HG03342 (cell line): ENCODE measurements around the gene ZNF175.
"Not testable (repeated sequence)": the region's sequence is repeated elsewhere in the genome, so short reads cannot be mapped to it uniquely, and the experiment has no call there.

ENCODE experiments used
- ATAC-seq: cut with Tn5 transposase; IDR thresholded peaks from one replicate; pipeline ENCODE4 v1.9.1; 2021; ENCODE audit warnings: mild to moderate bottlenecking, moderate library complexity; ENCODE audit not compliant: unreplicated experiment

ZNF175 gene

GRCh38 chr19:51626675-51627074, 55.6 kb downstream of the ZNF175 start:
- no peak for ATAC-seq

DNA sequence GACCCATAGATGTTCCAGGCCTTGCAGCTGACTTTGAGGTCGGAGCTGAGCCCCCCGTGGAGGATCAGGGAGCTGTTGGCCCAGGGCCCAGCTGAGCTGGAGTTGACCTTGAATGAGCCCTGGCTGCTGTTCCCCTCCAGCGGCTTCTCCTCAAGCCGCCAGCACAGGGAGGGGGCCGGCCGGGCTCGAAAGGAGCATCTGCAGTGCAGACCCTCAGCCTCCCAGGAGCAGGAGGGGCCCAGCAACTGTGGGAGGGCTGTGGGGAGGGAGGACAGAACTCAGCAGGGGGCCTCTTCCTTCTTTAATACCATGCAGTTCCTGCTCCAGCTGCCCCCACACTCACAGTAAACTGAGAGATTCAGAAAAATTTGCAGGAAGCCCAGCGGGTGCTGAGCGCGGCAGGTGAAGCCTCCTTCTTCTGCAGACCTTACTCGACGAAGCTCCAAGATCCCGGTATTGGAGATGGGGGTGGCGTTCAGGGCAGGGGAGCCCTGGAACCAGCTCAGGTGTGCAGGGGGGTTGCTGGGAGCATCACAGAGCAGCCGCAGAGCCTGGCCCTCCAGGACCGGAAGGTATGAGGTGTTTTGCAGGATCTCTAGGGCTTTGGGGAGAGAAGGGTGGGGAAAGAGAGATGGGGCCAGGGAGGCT, 56.5 kb downstream of the ZNF175 start:
- no peak for ATAC-seq

GRCh38 chr19:51628153-51628939, 57.3 kb downstream of the ZNF175 start:
- no peak for ATAC-seq

DNA sequence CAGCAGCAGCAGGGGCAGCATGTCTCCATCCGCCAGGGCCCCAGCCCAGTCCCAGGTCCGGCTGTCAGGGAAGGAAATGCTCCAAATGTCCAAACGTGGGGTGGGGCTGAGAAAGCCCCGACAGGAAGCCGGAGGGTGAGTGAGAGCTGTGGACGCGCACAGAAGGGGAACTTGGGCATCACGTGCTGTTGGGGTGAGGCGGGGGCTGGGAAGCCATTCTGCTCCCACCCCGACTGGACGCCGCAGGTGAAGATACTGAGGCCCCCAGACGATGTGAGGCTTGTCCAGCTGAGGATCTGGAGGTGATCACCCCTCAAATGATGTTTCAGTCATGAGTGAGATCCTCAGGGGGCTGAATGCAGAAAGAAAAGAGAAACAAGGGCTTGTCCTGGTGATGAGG, 59.2 kb downstream of the ZNF175 start, which contains the start of gene SIGLEC5:
Gene SIGLEC5 (minus strand): TSS at position 87 of the 400 bp plus-strand sequence. CDS start 66 bp downstream, at position 21.
- ATAC-seq = not testable (repeated sequence)

DNA sequence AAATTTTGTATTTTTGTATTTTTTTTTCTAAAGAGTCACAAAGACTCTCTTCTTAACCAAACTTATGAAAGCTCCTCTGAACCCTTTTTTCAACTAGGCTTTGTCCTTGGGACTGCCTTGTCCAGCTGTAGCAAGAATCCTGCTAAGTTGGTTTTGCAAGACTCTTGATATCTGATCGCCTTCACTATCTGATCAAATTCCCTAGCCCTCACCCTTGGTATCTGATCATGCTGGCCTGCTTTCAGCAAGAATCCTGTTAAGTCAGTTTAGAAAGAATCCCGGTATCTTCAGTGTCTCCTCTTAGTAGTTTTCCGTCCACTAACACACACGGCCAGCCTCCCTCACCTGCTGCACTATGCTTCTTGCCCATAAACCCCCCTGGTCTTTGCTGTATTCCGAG, 61.0 kb downstream of the ZNF175 start:
- ATAC-seq = no peak

GRCh38 chr19:51637362-51637978, 66.4 kb downstream of the ZNF175 start:
- no peak for ATAC-seq

- no peak for ATAC-seq
Measured at GRCh38 chr19:51639916-51640315, 68.8 kb downstream of the ZNF175 start.

- no peak for ATAC-seq
Measured at GRCh38 chr19:51640386-51640785, 69.3 kb downstream of the ZNF175 start.

DNA sequence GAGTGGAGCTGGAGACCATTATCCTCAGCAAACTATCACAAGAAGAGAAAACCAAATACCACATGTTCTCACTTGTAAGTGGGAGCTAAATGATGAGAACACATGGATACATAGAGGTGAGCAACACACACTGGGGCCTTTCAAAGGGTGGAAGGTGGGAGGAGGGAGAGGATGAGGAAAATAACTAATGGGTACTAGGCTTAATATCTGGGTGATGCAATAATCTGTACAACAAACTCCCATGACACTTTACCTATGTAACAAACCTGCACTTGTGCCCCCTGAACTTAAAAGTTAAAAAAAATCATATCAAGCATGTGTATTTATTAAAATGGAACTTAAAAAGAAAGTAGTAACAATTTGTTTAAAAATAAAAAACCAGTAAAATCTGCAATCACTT, 70.6 kb downstream of the ZNF175 start:
- no peak for ATAC-seq
